GM23338 (cell line): ENCODE results near the gene UBE3A. TPM values are rescaled to one million over a fixed set of nuclear protein-coding genes. Genes with fewer than 3 reads are reported as not detected.

ENCODE experiments used
- ATAC-seq: fragments of 200-7000 bp; cut with Tn5 transposase; 3 replicates; pipeline ENCODE4 v1.9.1; 2020
- DNase-seq: peaks from one replicate; pipeline ENCODE4 v3.0.0-alpha.2; 2015; ENCODE audit warnings: low spot score
- H2AFZ ChIP-seq: fragments of 200-600 bp; sonication (generic); 2 replicates; pipeline ENCODE4 v1.8.0; 2016; ENCODE audit warnings: antibody characterized with exemption, mild to moderate bottlenecking, moderate library complexity
- H3F3A ChIP-seq: fragments of 200-600 bp; sonication (generic); replicated peaks from 2 replicates; pipeline ENCODE4 v1.8.0; 2017; ENCODE audit warnings: antibody characterized with exemption, mixed run types, low read depth
- H3K27ac ChIP-seq: fragments of 200-600 bp; sonication (generic); 2 replicates; pipeline ENCODE4 v1.6.1; 2016; ENCODE audit warnings: low read depth
- H3K27me3 ChIP-seq: fragments of 200-600 bp; sonication (generic); 2 replicates; pipeline ENCODE4 v1.8.0; 2016; ENCODE audit warnings: mild to moderate bottlenecking, mixed run types, moderate library complexity; ENCODE audit not compliant: insufficient read depth
- H3K36me3 ChIP-seq: fragments of 200-600 bp; sonication (generic); 2 replicates; pipeline ENCODE4 v1.8.0; 2016; ENCODE audit warnings: mild to moderate bottlenecking; ENCODE audit not compliant: insufficient read depth
- H3K4me1 ChIP-seq: fragments of 200-600 bp; sonication (generic); 2 replicates; pipeline ENCODE4 v1.8.0; 2016; ENCODE audit warnings: mild to moderate bottlenecking, moderate library complexity; ENCODE audit not compliant: insufficient read depth
- H3K4me2 ChIP-seq: fragments of 200-600 bp; sonication (generic); 2 replicates; pipeline ENCODE4 v1.7.1; 2017; ENCODE audit warnings: mixed run types
- H3K4me3 ChIP-seq: fragments of 200-600 bp; sonication (generic); 2 replicates; pipeline ENCODE4 v1.6.1; 2016; ENCODE audit warnings: mixed run types
- H3K79me2 ChIP-seq: fragments of 200-600 bp; sonication (generic); replicated peaks from 2 replicates; pipeline ENCODE4 v1.8.0; 2017; ENCODE audit warnings: mild to moderate bottlenecking; ENCODE audit not compliant: insufficient read depth
- H3K9me2 ChIP-seq: fragments of 200-600 bp; sonication (generic); 2 replicates; pipeline ENCODE4 v1.8.0; 2017; ENCODE audit not compliant: insufficient read depth
- H4K20me1 ChIP-seq: fragments of 200-600 bp; sonication (generic); replicated peaks from 2 replicates; pipeline ENCODE4 v1.8.0; 2017; ENCODE audit warnings: mild to moderate bottlenecking; ENCODE audit not compliant: insufficient read depth
- H3K27ac Mint-ChIP-seq: 2 replicates; pipeline ENCODE4 v1.8.0; 2020; ENCODE audit warnings: inconsistent platforms, mild to moderate bottlenecking, moderate library complexity, mixed read lengths
- H3K27me3 Mint-ChIP-seq: 3 replicates; pipeline ENCODE4 v1.8.0; 2022; ENCODE audit warnings: low read depth, mild to moderate bottlenecking, moderate library complexity, mixed read lengths, inconsistent platforms; ENCODE audit not compliant: insufficient read depth, poor library complexity
- H3K36me3 Mint-ChIP-seq: 3 replicates; pipeline ENCODE4 v1.8.0; 2021; ENCODE audit warnings: low read depth, mild to moderate bottlenecking, inconsistent platforms, moderate library complexity, mixed read lengths
- H3K4me1 Mint-ChIP-seq: 3 replicates; pipeline ENCODE4 v1.8.0; 2020; ENCODE audit warnings: mild to moderate bottlenecking, inconsistent platforms, mixed read lengths
- H3K4me3 Mint-ChIP-seq: 3 replicates; pipeline ENCODE4 v1.8.0; 2021; ENCODE audit warnings: moderate library complexity, mild to moderate bottlenecking, inconsistent platforms, mixed read lengths
- H3K9me3 Mint-ChIP-seq: 3 replicates; pipeline ENCODE4 v1.8.0; 2020; ENCODE audit warnings: moderate library complexity, mild to moderate bottlenecking, inconsistent platforms, mixed read lengths
- CREB1 ChIP-seq: fragments of 250-450 bp; sonication (Bioruptor Pico); IDR thresholded peaks from 2 replicates; pipeline ENCODE4 v1.5.0; 2020; ENCODE audit warnings: low read depth, mild to moderate bottlenecking, moderate library complexity
- EZH2 ChIP-seq: fragments of 200-600 bp; sonication (generic); IDR thresholded peaks from one replicate; pipeline ENCODE4 v1.8.0; 2017; ENCODE audit warnings: antibody characterized with exemption, mild to moderate bottlenecking, low read depth; ENCODE audit not compliant: unreplicated experiment
- EZH2phosphoT487 ChIP-seq: fragments of 200-600 bp; sonication (generic); IDR thresholded peaks from one replicate; pipeline ENCODE4 v1.8.1; 2018; ENCODE audit warnings: antibody characterized with exemption; ENCODE audit not compliant: unreplicated experiment
- JUNB ChIP-seq: IDR thresholded peaks from one replicate; pipeline ENCODE4 v1.6.1; 2016; ENCODE audit warnings: antibody characterized with exemption; ENCODE audit not compliant: unreplicated experiment
- NANOG ChIP-seq: IDR thresholded peaks from 2 replicates; pipeline ENCODE4 v1.6.1; 2016; ENCODE audit warnings: antibody characterized with exemption, borderline replicate concordance
- POLR2AphosphoS5 ChIP-seq: IDR thresholded peaks from 2 replicates; pipeline ENCODE4 v1.6.1; 2016; ENCODE audit warnings: antibody characterized with exemption, low read depth
- STAT1 ChIP-seq: IDR thresholded peaks from one replicate; pipeline ENCODE4 v1.6.1; 2016; ENCODE audit warnings: antibody characterized with exemption; ENCODE audit not compliant: unreplicated experiment
- ZNF114 ChIP-seq: fragments of 250-450 bp; sonication (Bioruptor Pico); IDR thresholded peaks from 2 replicates; pipeline ENCODE4 v1.5.0; 2020; ENCODE audit warnings: mild to moderate bottlenecking, moderate library complexity
- ZNF331 ChIP-seq: fragments of 250-450 bp; sonication (Bioruptor Pico); IDR thresholded peaks from 2 replicates; pipeline ENCODE4 v1.5.0; 2020; ENCODE audit warnings: low read depth, mild to moderate bottlenecking, moderate library complexity
- polyA plus RNA-seq: library from polyadenylated mRNA; unstranded; fragments of >200 nt; fragmentation: Nextera tagmentation; extraction: Ambion mirVana; gene quantifications from 2 replicates; pipeline ENCODE4 v1.2.1, GENCODE V29; 2016
- total RNA-seq: library from RNA; depleted of rRNA; stranded (reverse); fragments of >200 nt; shearing (Covaris generic); gene quantifications from 2 replicates; pipeline ENCODE4 v1.2.3, GENCODE V29; 2014
- TF ChIP-seq, protein P1 (sequence below): IDR thresholded peaks from one replicate; pipeline ENCODE4 v1.6.1; 2018; ENCODE audit warnings: antibody characterized with exemption; ENCODE audit not compliant: unreplicated experiment
- TF ChIP-seq, protein P2 (sequence below), 2 experiments: fragments of 200-600 bp in 1 of 2; sonication (generic) in 1 of 2; conservative IDR thresholded peaks; 2 replicates each; pipeline versions ENCODE4 v1.5.1 to v1.6.1; 2016 to 2017; ENCODE audit warnings: antibody characterized with exemption in 2 of 2, low read depth in 2 of 2, mild to moderate bottlenecking in 2 of 2, moderate library complexity in 1 of 2
- TF ChIP-seq, protein P3 (sequence below): fragments of 250-450 bp; sonication (Bioruptor Pico); IDR thresholded peaks from 2 replicates; pipeline ENCODE4 v1.5.0; 2020; ENCODE audit warnings: mild to moderate bottlenecking, moderate library complexity
- TF ChIP-seq, protein P4 (sequence below): IDR thresholded peaks from 2 replicates; pipeline ENCODE4 v1.6.1; 2016; ENCODE audit warnings: antibody characterized with exemption

The UBE3A gene
- total and polyA plus RNA-seq, 2 experiments from 2014 or later, result 96.1 to 150 TPM

DNA sequence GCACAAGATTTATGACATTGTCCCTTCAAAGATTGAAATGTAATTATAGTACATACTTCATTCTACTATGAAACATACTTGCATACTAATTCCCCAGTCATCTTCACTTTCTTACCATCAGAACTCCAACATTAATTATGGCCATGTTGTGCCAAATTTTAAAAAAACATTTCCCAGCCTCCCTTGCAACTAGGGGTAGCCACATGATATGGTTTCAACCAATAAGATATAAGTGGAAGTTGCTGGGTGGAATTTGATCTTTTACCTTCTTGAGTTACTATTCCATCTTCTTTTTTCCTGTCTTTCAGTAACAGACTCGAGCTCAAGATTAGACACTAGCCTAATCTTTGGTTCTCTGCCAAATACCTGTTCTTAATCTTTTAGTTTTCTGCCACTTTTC lies 25.6 kb upstream of the UBE3A start:
- Histone ChIP-seq H3K9me2 (no peaks in the 10 kb centered on the region), H3K27me3 (no peaks in the 10 kb centered on the region), H4K20me1 (no peaks in the 10 kb centered on the region), H3K4me3 (no peak overlapping the region), H3K27ac (no peak overlapping the region), H2AFZ (no peak overlapping the region; the same call in 1 of the 2 replicates), H3K79me2 (no peaks in the 10 kb centered on the region), H3K4me1 (no peaks in the 10 kb centered on the region), H3K36me3 (no peaks in the 10 kb centered on the region), H3F3A (no peaks in the 10 kb centered on the region), H3K4me2 (no peak overlapping the region)
- Mint-ChIP-seq H3K36me3 (no peaks in the 10 kb centered on the region), H3K4me1 (no peaks in the 10 kb centered on the region), H3K27me3 (peaks cover 3% of the 10 kb centered on the region), H3K9me3 (peaks cover 4% of the 10 kb centered on the region; the same call in 2 of the 3 replicates), H3K4me3 (no peak overlapping the region), H3K27ac (no peak overlapping the region)
- ATAC-seq (no peak), DNase-seq (no peak)
- TF ChIP-seq ZNF114 (CRISPR knock-in tag) (no peak), EZH2 (no peak), NANOG (no peak), STAT1 (no peak), JUNB (no peak), CREB1 (no peak), POLR2AphosphoS5 (no peak), ZNF331 (CRISPR knock-in tag) (no peak), EZH2phosphoT487 (no peak)
- TF ChIP-seq, protein P1, sequence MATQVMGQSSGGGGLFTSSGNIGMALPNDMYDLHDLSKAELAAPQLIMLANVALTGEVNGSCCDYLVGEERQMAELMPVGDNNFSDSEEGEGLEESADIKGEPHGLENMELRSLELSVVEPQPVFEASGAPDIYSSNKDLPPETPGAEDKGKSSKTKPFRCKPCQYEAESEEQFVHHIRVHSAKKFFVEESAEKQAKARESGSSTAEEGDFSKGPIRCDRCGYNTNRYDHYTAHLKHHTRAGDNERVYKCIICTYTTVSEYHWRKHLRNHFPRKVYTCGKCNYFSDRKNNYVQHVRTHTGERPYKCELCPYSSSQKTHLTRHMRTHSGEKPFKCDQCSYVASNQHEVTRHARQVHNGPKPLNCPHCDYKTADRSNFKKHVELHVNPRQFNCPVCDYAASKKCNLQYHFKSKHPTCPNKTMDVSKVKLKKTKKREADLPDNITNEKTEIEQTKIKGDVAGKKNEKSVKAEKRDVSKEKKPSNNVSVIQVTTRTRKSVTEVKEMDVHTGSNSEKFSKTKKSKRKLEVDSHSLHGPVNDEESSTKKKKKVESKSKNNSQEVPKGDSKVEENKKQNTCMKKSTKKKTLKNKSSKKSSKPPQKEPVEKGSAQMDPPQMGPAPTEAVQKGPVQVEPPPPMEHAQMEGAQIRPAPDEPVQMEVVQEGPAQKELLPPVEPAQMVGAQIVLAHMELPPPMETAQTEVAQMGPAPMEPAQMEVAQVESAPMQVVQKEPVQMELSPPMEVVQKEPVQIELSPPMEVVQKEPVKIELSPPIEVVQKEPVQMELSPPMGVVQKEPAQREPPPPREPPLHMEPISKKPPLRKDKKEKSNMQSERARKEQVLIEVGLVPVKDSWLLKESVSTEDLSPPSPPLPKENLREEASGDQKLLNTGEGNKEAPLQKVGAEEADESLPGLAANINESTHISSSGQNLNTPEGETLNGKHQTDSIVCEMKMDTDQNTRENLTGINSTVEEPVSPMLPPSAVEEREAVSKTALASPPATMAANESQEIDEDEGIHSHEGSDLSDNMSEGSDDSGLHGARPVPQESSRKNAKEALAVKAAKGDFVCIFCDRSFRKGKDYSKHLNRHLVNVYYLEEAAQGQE, result no peak
- TF ChIP-seq, protein P2, sequence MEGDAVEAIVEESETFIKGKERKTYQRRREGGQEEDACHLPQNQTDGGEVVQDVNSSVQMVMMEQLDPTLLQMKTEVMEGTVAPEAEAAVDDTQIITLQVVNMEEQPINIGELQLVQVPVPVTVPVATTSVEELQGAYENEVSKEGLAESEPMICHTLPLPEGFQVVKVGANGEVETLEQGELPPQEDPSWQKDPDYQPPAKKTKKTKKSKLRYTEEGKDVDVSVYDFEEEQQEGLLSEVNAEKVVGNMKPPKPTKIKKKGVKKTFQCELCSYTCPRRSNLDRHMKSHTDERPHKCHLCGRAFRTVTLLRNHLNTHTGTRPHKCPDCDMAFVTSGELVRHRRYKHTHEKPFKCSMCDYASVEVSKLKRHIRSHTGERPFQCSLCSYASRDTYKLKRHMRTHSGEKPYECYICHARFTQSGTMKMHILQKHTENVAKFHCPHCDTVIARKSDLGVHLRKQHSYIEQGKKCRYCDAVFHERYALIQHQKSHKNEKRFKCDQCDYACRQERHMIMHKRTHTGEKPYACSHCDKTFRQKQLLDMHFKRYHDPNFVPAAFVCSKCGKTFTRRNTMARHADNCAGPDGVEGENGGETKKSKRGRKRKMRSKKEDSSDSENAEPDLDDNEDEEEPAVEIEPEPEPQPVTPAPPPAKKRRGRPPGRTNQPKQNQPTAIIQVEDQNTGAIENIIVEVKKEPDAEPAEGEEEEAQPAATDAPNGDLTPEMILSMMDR (conservative IDR thresholded peaks at IDR 0.05; ENCODE audit: low read depth in 2 of 2), result no peak
- TF ChIP-seq, protein P3, sequence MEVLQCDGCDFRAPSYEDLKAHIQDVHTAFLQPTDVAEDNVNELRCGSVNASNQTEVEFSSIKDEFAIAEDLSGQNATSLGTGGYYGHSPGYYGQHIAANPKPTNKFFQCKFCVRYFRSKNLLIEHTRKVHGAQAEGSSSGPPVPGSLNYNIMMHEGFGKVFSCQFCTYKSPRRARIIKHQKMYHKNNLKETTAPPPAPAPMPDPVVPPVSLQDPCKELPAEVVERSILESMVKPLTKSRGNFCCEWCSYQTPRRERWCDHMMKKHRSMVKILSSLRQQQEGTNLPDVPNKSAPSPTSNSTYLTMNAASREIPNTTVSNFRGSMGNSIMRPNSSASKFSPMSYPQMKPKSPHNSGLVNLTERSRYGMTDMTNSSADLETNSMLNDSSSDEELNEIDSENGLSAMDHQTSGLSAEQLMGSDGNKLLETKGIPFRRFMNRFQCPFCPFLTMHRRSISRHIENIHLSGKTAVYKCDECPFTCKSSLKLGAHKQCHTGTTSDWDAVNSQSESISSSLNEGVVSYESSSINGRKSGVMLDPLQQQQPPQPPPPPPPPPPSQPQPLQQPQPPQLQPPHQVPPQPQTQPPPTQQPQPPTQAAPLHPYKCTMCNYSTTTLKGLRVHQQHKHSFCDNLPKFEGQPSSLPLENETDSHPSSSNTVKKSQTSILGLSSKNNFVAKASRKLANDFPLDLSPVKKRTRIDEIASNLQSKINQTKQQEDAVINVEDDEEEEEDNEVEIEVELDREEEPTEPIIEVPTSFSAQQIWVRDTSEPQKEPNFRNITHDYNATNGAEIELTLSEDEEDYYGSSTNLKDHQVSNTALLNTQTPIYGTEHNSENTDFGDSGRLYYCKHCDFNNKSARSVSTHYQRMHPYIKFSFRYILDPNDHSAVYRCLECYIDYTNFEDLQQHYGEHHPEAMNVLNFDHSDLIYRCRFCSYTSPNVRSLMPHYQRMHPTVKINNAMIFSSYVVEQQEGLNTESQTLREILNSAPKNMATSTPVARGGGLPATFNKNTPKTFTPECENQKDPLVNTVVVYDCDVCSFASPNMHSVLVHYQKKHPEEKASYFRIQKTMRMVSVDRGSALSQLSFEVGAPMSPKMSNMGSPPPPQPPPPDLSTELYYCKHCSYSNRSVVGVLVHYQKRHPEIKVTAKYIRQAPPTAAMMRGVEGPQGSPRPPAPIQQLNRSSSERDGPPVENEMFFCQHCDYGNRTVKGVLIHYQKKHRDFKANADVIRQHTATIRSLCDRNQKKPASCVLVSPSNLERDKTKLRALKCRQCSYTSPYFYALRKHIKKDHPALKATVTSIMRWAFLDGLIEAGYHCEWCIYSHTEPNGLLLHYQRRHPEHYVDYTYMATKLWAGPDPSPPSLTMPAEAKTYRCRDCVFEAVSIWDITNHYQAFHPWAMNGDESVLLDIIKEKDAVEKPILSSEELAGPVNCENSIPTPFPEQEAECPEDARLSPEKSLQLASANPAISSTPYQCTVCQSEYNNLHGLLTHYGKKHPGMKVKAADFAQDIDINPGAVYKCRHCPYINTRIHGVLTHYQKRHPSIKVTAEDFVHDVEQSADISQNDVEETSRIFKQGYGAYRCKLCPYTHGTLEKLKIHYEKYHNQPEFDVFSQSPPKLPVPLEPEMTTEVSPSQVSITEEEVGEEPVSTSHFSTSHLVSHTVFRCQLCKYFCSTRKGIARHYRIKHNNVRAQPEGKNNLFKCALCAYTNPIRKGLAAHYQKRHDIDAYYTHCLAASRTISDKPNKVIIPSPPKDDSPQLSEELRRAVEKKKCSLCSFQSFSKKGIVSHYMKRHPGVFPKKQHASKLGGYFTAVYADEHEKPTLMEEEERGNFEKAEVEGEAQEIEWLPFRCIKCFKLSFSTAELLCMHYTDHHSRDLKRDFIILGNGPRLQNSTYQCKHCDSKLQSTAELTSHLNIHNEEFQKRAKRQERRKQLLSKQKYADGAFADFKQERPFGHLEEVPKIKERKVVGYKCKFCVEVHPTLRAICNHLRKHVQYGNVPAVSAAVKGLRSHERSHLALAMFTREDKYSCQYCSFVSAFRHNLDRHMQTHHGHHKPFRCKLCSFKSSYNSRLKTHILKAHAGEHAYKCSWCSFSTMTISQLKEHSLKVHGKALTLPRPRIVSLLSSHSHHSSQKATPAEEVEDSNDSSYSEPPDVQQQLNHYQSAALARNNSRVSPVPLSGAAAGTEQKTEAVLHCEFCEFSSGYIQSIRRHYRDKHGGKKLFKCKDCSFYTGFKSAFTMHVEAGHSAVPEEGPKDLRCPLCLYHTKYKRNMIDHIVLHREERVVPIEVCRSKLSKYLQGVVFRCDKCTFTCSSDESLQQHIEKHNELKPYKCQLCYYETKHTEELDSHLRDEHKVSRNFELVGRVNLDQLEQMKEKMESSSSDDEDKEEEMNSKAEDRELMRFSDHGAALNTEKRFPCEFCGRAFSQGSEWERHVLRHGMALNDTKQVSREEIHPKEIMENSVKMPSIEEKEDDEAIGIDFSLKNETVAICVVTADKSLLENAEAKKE (CRISPR knock-in tag), result no peak
- TF ChIP-seq, protein P4, sequence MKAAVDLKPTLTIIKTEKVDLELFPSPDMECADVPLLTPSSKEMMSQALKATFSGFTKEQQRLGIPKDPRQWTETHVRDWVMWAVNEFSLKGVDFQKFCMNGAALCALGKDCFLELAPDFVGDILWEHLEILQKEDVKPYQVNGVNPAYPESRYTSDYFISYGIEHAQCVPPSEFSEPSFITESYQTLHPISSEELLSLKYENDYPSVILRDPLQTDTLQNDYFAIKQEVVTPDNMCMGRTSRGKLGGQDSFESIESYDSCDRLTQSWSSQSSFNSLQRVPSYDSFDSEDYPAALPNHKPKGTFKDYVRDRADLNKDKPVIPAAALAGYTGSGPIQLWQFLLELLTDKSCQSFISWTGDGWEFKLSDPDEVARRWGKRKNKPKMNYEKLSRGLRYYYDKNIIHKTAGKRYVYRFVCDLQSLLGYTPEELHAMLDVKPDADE, result no peak
